HepG2 (cell line): ENCODE data around the gene SLC25A11. TPM values are rescaled to one million over a fixed set of nuclear protein-coding genes. Genes with fewer than 3 reads are reported as not detected.
A peak's percentile ranks its signal among the peaks of the same experiment; 100 is the strongest.

Experiments
- ATAC-seq: fragments of 200-7000 bp; cut with Tn5 transposase; 3 replicates; pipeline ENCODE4 v1.9.1; 2020; ENCODE audit warnings: mild to moderate bottlenecking, moderate library complexity
- BruUV-seq: library from RNA; stranded (reverse); fragments of 400-500 nt; replicated peaks from 2 replicates; lab custom pipeline; 2021; lab: Mats Ljungman, UMichigan
- CTCF ChIA-PET: fragments of 300-600 bp; formaldehyde crosslinking; extraction: SDS; loops from one replicate; lab custom pipeline; 2021; ENCODE audit warnings: low total read pairs, inconsistent platforms, low intra/inter-chr PET ratio; lab: Yijun Ruan, JAX
- POLR2A ChIA-PET: fragments of 350-600 bp; sonication (Branson Sonifier 250); formaldehyde crosslinking; loops from one replicate; lab custom pipeline; 2020; ENCODE audit warnings: antibody characterized with exemption, inconsistent platforms; lab: Yijun Ruan, JAX
- DNase-seq: peaks from one replicate; pipeline ENCODE4 v3.0.0-alpha.2; 2015; ENCODE audit warnings: low spot score
- FAIRE-seq: peaks from 3 replicates; lab custom pipeline; 2011; peaks lifted over from hg19 to GRCh38; lab: Jason Lieb, UNC
- H2AFZ ChIP-seq: one replicate; pipeline ENCODE4 v1.6.1; 2011; ENCODE audit warnings: low read length, inconsistent platforms
- H3K27ac ChIP-seq: fragments of 300-600 bp; 3 replicates; pipeline ENCODE4 v1.8.0; 2011; ENCODE audit warnings: mixed run types, mild to moderate bottlenecking, mixed read lengths, low read length, inconsistent platforms; ENCODE audit not compliant: insufficient read depth; ENCODE audit errors: extremely low read length
- H3K27me3 ChIP-seq, 2 experiments: fragments of 200-600 bp in 1 of 2; 2 replicates in 1 of 2; 3 replicates in 1 of 2; pipeline versions ENCODE4 v1.6.0 to v1.8.0; 2011; ENCODE audit warnings: low read length in 2 of 2, mild to moderate bottlenecking in 2 of 2, moderate library complexity in 2 of 2, inconsistent platforms in 1 of 2; ENCODE audit not compliant: insufficient read depth in 2 of 2, control insufficient read depth in 1 of 2
- H3K36me3 ChIP-seq, 2 experiments: fragments of 200-600 bp in 1 of 2; replicated peaks in 1 of 2; 2 replicates in 1 of 2; 3 replicates in 1 of 2; pipeline versions ENCODE4 v1.5.1 to v1.8.0; 2011; ENCODE audit warnings: low read length in 2 of 2, inconsistent platforms in 1 of 2; ENCODE audit not compliant: insufficient read depth in 2 of 2, control insufficient read depth in 1 of 2
- H3K4me1 ChIP-seq: 2 replicates; pipeline ENCODE4 v1.5.1; 2012; ENCODE audit warnings: low read length, inconsistent platforms; ENCODE audit not compliant: insufficient read depth
- H3K4me2 ChIP-seq: 2 replicates; pipeline ENCODE4 v1.6.0; 2011; ENCODE audit warnings: low read depth, low read length, inconsistent platforms
- H3K4me3 ChIP-seq, 3 experiments: fragments of 200-600 bp in 1 of 3; sonication (generic), shearing (Covaris generic) in 1 of 3; replicated peaks in 1 of 3; 2 replicates each; pipeline ENCODE4 v1.5.1; 2011 to 2016; ENCODE audit warnings: low read length in 3 of 3, inconsistent platforms in 2 of 3, low read depth in 2 of 3, mild to moderate bottlenecking in 2 of 3, control low read depth in 1 of 3, mixed read lengths in 1 of 3; ENCODE audit not compliant: insufficient read depth in 1 of 3
- H3K79me2 ChIP-seq: one replicate; pipeline ENCODE4 v1.6.1; 2011; ENCODE audit warnings: low read length, inconsistent platforms; ENCODE audit not compliant: insufficient read depth
- H3K9ac ChIP-seq: 2 replicates; pipeline ENCODE4 v1.6.0; 2011; ENCODE audit warnings: mild to moderate bottlenecking, low read depth, low read length, inconsistent platforms; ENCODE audit not compliant: insufficient read depth
- H3K9me3 ChIP-seq: 2 replicates; pipeline ENCODE4 v1.5.1; 2012; ENCODE audit warnings: mild to moderate bottlenecking, low read length
- H4K20me1 ChIP-seq: 2 replicates; pipeline ENCODE4 v1.6.0; 2011; ENCODE audit warnings: inconsistent platforms, mild to moderate bottlenecking, low read length, moderate library complexity; ENCODE audit not compliant: insufficient read depth
- AGO1 ChIP-seq: fragments of 200-400 bp; formaldehyde crosslinking; IDR thresholded peaks from 2 replicates; pipeline ENCODE4 v1.6.1; 2017; ENCODE audit warnings: mild to moderate bottlenecking, low read depth, low read length, moderate library complexity; ENCODE audit not compliant: poor library complexity, severe bottlenecking
- ARID4A ChIP-seq: sonication (generic); formaldehyde crosslinking; IDR thresholded peaks from 2 replicates; pipeline ENCODE4 v1.5.0; 2020; ENCODE audit warnings: mild to moderate bottlenecking, missing genetic modification reagents, borderline replicate concordance
- DNMT3B ChIP-seq: conservative IDR thresholded peaks from 2 replicates; pipeline ENCODE4 v1.6.1; 2016; ENCODE audit warnings: missing biosample characterization, control low read depth
- FOXJ3 ChIP-seq: sonication (generic); formaldehyde crosslinking; IDR thresholded peaks from 2 replicates; pipeline ENCODE4 v1.4.0; 2020; ENCODE audit warnings: missing genetic modification reagents, mild to moderate bottlenecking, borderline replicate concordance
- KDM3A ChIP-seq: IDR thresholded peaks from 2 replicates; pipeline ENCODE4 v1.6.1; 2018; ENCODE audit warnings: low read depth, missing compliant biosample characterization
- NCOA5 ChIP-seq: sonication (generic); formaldehyde crosslinking; IDR thresholded peaks from 2 replicates; pipeline ENCODE4 v1.4.0; 2020; ENCODE audit warnings: missing genetic modification reagents
- RAD51 ChIP-seq: fragments of 450-650 bp; IDR thresholded peaks from 2 replicates; pipeline ENCODE4 v1.6.1; 2016; ENCODE audit warnings: borderline replicate concordance
- REL ChIP-seq: sonication (generic); formaldehyde crosslinking; conservative IDR thresholded peaks from 2 replicates; pipeline ENCODE4 v1.8.0; 2022; ENCODE audit warnings: mild to moderate bottlenecking, missing genetic modification reagents, moderate library complexity
- RORA ChIP-seq: sonication (generic); formaldehyde crosslinking; IDR thresholded peaks from 2 replicates; pipeline ENCODE4 v1.5.0; 2020; ENCODE audit warnings: mild to moderate bottlenecking, missing genetic modification reagents, moderate library complexity
- TCF12 ChIP-seq, 2 experiments: fragments of 450-650 bp in 1 of 2; sonication (generic) in 1 of 2; formaldehyde crosslinking in 1 of 2; IDR thresholded peaks; 2 replicates each; pipeline versions ENCODE4 v1.6.1 to v1.8.0; 2017 to 2022; ENCODE audit warnings: antibody characterized with exemption in 1 of 2, mild to moderate bottlenecking in 1 of 2, missing genetic modification reagents in 1 of 2, moderate library complexity in 1 of 2
- ZBTB25 ChIP-seq: IDR thresholded peaks from 2 replicates; pipeline ENCODE4 v1.6.1; 2018; ENCODE audit warnings: missing genetic modification reagents
- ZBTB38 ChIP-seq: sonication (generic); formaldehyde crosslinking; IDR thresholded peaks from 2 replicates; pipeline ENCODE4 v1.5.1; 2020; ENCODE audit warnings: mild to moderate bottlenecking, missing genetic modification reagents
- ZNF143 ChIP-seq: sonication (generic); formaldehyde crosslinking; IDR thresholded peaks from 2 replicates; pipeline ENCODE4 v1.4.0; 2020; ENCODE audit warnings: missing genetic modification reagents
- ZNF274 ChIP-seq: sonication (generic); formaldehyde crosslinking; IDR thresholded peaks from 2 replicates; pipeline ENCODE4 v1.5.1; 2020; ENCODE audit warnings: mild to moderate bottlenecking, missing genetic modification reagents
- ZNF784 ChIP-seq: sonication (generic); formaldehyde crosslinking; IDR thresholded peaks from 2 replicates; pipeline ENCODE4 v1.5.1; 2020; ENCODE audit warnings: missing genetic modification reagents, mild to moderate bottlenecking, borderline replicate concordance
- ZSCAN20 ChIP-seq: sonication (generic); formaldehyde crosslinking; IDR thresholded peaks from 2 replicates; pipeline ENCODE4 v1.4.0; 2020; ENCODE audit warnings: missing genetic modification reagents, mild to moderate bottlenecking, borderline replicate concordance
- WGBS: methylation state at CpG from one replicate; pipeline ENCODE4 v1.1.6; 2017; ENCODE audit warnings: low lambda C conversion rate; 5-methylcytosine and 5-hydroxymethylcytosine counted together
- in situ Hi-C: cut with HindIII; loops from 2 replicates; pipeline ENCODE4 v1.10.0; 2017; ENCODE audit warnings: low pct_unique_long_range_greater_than_20kb; ENCODE audit not compliant: extremely low pct_ligation_motif_present
- intact Hi-C: fragments of 100-400 bp; cut with micrococcal nuclease; formaldehyde crosslinking; loops from one replicate; pipeline ENCODE4 v1.10.0; 2022; ENCODE audit not compliant: unreplicated experiment
- polyA plus RNA-seq, 8 experiments: library from polyadenylated mRNA; depleted of rRNA in 3 of 8; stranded (reverse) in 7 of 8; unstranded in 1 of 8; fragments of >200 nt; fragmentation: Illumina TruSeq in 4 of 8; extraction: Trizol in 4 of 8; gene quantifications; 2 replicates each; pipeline versions ENCODE4 v1.2.1 to v1.2.3, GENCODE V29; 2011 to 2016; ENCODE audit warnings: low read depth in 4 of 8, missing spikeins in 1 of 8, mixed read lengths in 1 of 8; ENCODE audit not compliant: insufficient read depth in 1 of 8
- total RNA-seq, 5 experiments: library from RNA; depleted of rRNA; stranded (reverse); fragments of >200 nt; fragmentation: Illumina TruSeq; extraction: Trizol; gene quantifications; 2 replicates each; pipeline ENCODE4 v1.2.3, GENCODE V29; 2016; ENCODE audit warnings: low read depth in 1 of 5

SLC25A11 gene
- total and polyA plus RNA-seq, 2 of the 13 experiments (the other 11 are each of a cell fraction or from before 2014, with no cell fraction given): 35.4 to 47.2 TPM

GRCh38 chr17:4908711-4909496 lies 30.9 kb downstream of the SLC25A11 start:
- POLR2A ChIA-PET: interaction anchor here (0.6 to 2.9 kb wide), 19 partner anchors 11 to 200 kb away, joined by 3 to 103 read pairs (median 6); partner anchors contain the start of genes ARRB2, ENO3, GLTPD2 and INCA1
- DNase-seq: peak; percentile 92
- Histone ChIP-seq H4K20me1 (no peaks in the 10 kb centered on the region), H3K9me3 (no peaks in the 10 kb centered on the region), H3K9ac (peak overlapping the region; percentile 69), H3K4me1 (peaks cover 71% of the 10 kb centered on the region), H3K79me2 (no peaks in the 10 kb centered on the region), H2AFZ (peak overlapping the region; percentile 31), H3K36me3 (no peaks in the 10 kb centered on the region), H3K4me3 (peak overlapping the region; percentile 44 to 71 (median 45)), H3K27me3 (no peaks in the 10 kb centered on the region), H3K27ac (peak overlapping the region; percentile 43), H3K4me2 (peak overlapping the region; percentile 100)
- intact Hi-C loops (loop anchor here (1.0 to 10.0 kb wide), 4 partner anchors 25 to 156 kb away; partner anchors contain the start of genes ENO3 and SPAG7), in situ Hi-C loops (loop anchor here (10.0 kb wide), 1 partner anchor 146 kb away; no protein-coding TSS in a partner anchor)
- peak; percentile 92 for FAIRE-seq
- ATAC-seq: peak; percentile 92
- TSS peak; percentile 84 for BruUV-seq
- 2% methylated on average over 12 of the region's 20 CpGs for WGBS
- CTCF ChIA-PET: interaction anchor here (1.6 to 2.0 kb wide), 3 partner anchors 26 to 78 kb away, joined by 3 to 10 read pairs (median 7); partner anchors contain the start of gene CAMTA2
- TF ChIP-seq ARID4A (CRISPR knock-in tag): peak; percentile 66
- no peak for TF ChIP-seq ZSCAN20 (CRISPR knock-in tag)
- no peak; the same call in 1 of the 2 replicates for TF ChIP-seq DNMT3B
- peak; percentile 63; the same call in 1 of the 2 replicates for TF ChIP-seq ZNF784 (CRISPR knock-in tag)
- TF ChIP-seq ZNF143 (CRISPR knock-in tag): 0 out of 2 replicates have a peak, but pooled peaks have one; percentile 6
- no peak for TF ChIP-seq RORA (CRISPR knock-in tag)
- peak; percentile 32 for TF ChIP-seq AGO1
- TF ChIP-seq KDM3A (CRISPR knock-in tag): 0 out of 2 replicates have a peak, but pooled peaks have one; percentile 63
- TF ChIP-seq ZBTB38: peak; percentile 41; the same call in 1 of the 2 replicates
- no peak for TF ChIP-seq TCF12 (IDR thresholded peaks at IDR 0.05)
- no peak for TF ChIP-seq TCF12 (CRISPR knock-in tag; IDR thresholded peaks at IDR 0.05)
- TF ChIP-seq FOXJ3: peak; percentile 28; the same call in 1 of the 2 replicates
- peak; percentile 80; the same call in 1 of the 2 replicates for TF ChIP-seq REL
- TF ChIP-seq RAD51: no peak; the same call in 1 of the 2 replicates
- peak; percentile 68 for TF ChIP-seq ZBTB25 (CRISPR knock-in tag)
- no peak for TF ChIP-seq NCOA5 (CRISPR knock-in tag)
- TF ChIP-seq ZNF274 (CRISPR knock-in tag): no peak
